Stimulated activated CD4-positive, alpha-beta T cell treated with anti-CD3 and anti-CD28 coated beads, Interleukin-2, amount 100 ng/mL, for 48 hours (primary cell): ENCODE results near the gene STK25.

Experiments used
- DNase-seq, 2 donors: peaks; one replicate each; pipeline ENCODE4 v3.0.0-alpha.2; 2020

The STK25 gene

GRCh38 chr2:241508240-241509154, at the start of gene STK25:
Gene STK25, minus strand, starts transcription at chr2:241508584. Its CDS starts 549 bp downstream, at chr2:241508035.
- DNase-seq = peak; percentile 95 to 96

GRCh38 chr2:241556746-241557145, 48.4 kb upstream of the STK25 start:
- DNase-seq = no peak

GRCh38 chr2:241555711-241556110, 47.3 kb upstream of the STK25 start:
- DNase-seq = no peak

- DNase-seq = no peak
These were observed 46.4 kb upstream of the STK25 start for GRCh38 chr2:241554610-241555322.

- no peak for DNase-seq
These were observed 45.6 kb upstream of the STK25 start for GRCh38 chr2:241553981-241554380.

GRCh38 chr2:241553512-241553830, 45.1 kb upstream of the STK25 start:
- no peak for DNase-seq

GRCh38 chr2:241551998-241552737, 43.8 kb upstream of the STK25 start:
- DNase-seq = no peak

GRCh38 chr2:241551599-241551997, 43.2 kb upstream of the STK25 start:
- DNase-seq = no peak

GRCh38 chr2:241550616-241551580, 42.5 kb upstream of the STK25 start:
- no peak for DNase-seq

GRCh38 chr2:241548451-241548835, 40.1 kb upstream of the STK25 start:
- DNase-seq = no peak

GRCh38 chr2:241547781-241548450, 39.5 kb upstream of the STK25 start:
- no peak for DNase-seq

- no peak for DNase-seq
These were observed 38.6 kb upstream of the STK25 start for GRCh38 chr2:241546771-241547498.

GRCh38 chr2:241545523-241546473, 37.4 kb upstream of the STK25 start:
- DNase-seq = no peak

GRCh38 chr2:241545106-241545505, 36.7 kb upstream of the STK25 start:
- no peak for DNase-seq

GRCh38 chr2:241542278-241542605, 33.9 kb upstream of the STK25 start:
- DNase-seq = no peak

GRCh38 chr2:241541564-241542277, 33.3 kb upstream of the STK25 start:
- no peak for DNase-seq

- peak; percentile 65 to 78 for DNase-seq
These were observed 32.6 kb upstream of the STK25 start for GRCh38 chr2:241540771-241541561.

- DNase-seq = no peak
These were observed 32.0 kb upstream of the STK25 start for GRCh38 chr2:241540401-241540770.
